Cardiac muscle cell (in vitro differentiated cells and primary cell): Measurements from ENCODE around the gene CERKL. TPM values are rescaled to one million over a fixed set of nuclear protein-coding genes. Genes with fewer than 3 reads are reported as not detected.
"Not testable (repeated sequence)": the region's sequence is repeated elsewhere in the genome, so short reads cannot be mapped to it uniquely, and the experiment has no call there.

Experiments
- DNase-seq, 2 donors: peaks; one replicate each; pipeline versions ENCODE4 v3.0.0 to v3.0.0-alpha.2; 2010 to 2017; ENCODE audit warnings: low read depth in 1 of 2, low spot score in 1 of 2
- H3K27ac ChIP-seq: fragments of 200-600 bp; sonication (generic); 2 replicates; pipeline ENCODE4 v1.5.1; 2016
- H3K27me3 ChIP-seq: fragments of 200-600 bp; sonication (generic); 2 replicates; pipeline ENCODE4 v1.6.0; 2016; ENCODE audit warnings: control low read depth
- H3K36me3 ChIP-seq: fragments of 200-600 bp; sonication (generic); 2 replicates; pipeline ENCODE4 v1.5.1; 2016; ENCODE audit warnings: control low read depth
- H3K4me1 ChIP-seq: fragments of 200-600 bp; sonication (generic); 2 replicates; pipeline ENCODE4 v1.8.1; 2017; ENCODE audit warnings: low read depth, mild to moderate bottlenecking, mixed run types
- H3K4me3 ChIP-seq: fragments of 200-600 bp; sonication (generic); 2 replicates; pipeline ENCODE4 v1.5.1; 2016; ENCODE audit warnings: mild to moderate bottlenecking
- H3K9me3 ChIP-seq: fragments of 200-600 bp; sonication (generic); 2 replicates; pipeline ENCODE4 v1.5.1; 2017; ENCODE audit warnings: low read depth, mild to moderate bottlenecking, control low read depth
- polyA plus RNA-seq: library from polyadenylated mRNA; unstranded; fragments of >200 nt; fragmentation: Nextera tagmentation; extraction: Ambion mirVana; gene quantifications from 2 replicates; pipeline ENCODE4 v1.2.1, GENCODE V29; 2016
- total RNA-seq: library from RNA; depleted of rRNA; stranded (reverse); fragments of >200 nt; gene quantifications from 2 replicates; pipeline ENCODE4 v1.2.3, GENCODE V29; 2016
- TF ChIP-seq, protein P1 (sequence below): IDR thresholded peaks from 2 replicates; pipeline ENCODE4 v1.5.1; 2012; ENCODE audit warnings: low read depth, mild to moderate bottlenecking, low read length

The CERKL gene, protein sequence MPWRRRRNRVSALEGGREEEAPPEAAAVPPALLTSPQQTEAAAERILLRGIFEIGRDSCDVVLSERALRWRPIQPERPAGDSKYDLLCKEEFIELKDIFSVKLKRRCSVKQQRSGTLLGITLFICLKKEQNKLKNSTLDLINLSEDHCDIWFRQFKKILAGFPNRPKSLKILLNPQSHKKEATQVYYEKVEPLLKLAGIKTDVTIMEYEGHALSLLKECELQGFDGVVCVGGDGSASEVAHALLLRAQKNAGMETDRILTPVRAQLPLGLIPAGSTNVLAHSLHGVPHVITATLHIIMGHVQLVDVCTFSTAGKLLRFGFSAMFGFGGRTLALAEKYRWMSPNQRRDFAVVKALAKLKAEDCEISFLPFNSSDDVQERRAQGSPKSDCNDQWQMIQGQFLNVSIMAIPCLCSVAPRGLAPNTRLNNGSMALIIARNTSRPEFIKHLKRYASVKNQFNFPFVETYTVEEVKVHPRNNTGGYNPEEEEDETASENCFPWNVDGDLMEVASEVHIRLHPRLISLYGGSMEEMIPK
- total RNA-seq (0.11 and 0.15 TPM in 2 replicates), polyA plus RNA-seq (0.06 and 0.30 TPM in 2 replicates)

DNA sequence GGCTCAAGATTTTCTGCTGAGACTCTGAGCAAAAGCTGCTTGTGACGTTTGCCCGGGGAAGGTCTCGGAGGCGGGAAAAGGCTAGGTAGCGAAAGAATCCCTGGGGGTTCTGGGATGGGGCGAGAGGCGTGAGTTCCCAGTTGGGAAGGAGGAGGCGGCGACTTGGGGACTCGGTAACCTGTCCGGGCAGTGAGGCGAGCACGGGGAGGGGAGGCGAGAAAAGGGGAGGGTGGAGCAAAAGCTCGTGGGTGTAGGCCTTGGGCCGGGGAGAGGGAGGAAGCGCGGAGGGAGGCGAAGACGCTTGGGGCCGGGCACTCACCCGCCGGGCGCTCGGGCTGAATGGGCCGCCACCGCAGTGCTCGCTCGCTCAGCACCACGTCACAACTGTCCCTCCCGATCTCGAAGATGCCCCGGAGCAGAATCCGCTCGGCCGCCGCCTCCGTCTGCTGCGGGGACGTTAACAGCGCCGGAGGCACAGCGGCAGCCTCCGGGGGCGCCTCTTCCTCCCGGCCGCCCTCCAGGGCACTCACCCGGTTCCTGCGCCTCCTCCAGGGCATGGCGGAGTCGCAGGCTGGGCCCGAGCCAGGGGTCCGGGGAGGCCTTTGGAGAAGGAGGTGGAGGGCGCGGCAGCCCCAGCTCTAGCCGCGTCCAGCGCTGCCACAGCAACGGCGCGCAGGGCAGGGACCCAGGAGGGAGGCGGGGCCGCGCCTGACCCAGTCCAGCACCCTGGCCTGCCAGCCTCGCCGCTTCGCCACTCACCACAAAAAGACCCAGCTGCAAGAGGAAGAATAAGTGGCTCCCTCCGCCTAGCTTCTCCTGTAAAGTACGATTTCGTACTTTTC, at the start of gene CERKL:
Gene CERKL (minus strand): TSS at position 656 of the 842 bp plus-strand sequence. CDS start 99 bp downstream, at position 557.
- H3K27me3 ChIP-seq = peaks cover 89% of the 10 kb centered on the region

DNA sequence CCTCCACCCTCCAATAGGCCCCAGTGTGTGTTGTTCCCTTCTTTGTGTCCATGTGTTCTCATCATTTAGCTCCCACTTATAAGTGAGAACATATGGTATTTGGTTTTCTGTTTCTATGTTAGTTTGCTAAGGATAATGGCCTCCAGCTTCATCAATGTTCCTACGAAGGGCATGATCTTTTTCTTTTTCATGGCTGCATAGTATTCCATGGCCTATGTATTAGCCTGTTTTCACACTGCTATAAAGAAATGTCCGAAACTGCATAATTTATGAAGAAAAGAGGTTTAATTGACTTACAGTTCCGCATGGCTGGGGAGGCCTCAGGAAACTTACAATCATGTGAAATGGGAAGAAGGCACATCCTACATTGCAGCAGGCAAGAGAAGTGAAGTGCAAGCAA, 45.6 kb upstream of the CERKL start:
- H3K27me3 ChIP-seq, H3K36me3 ChIP-seq, H3K9me3 ChIP-seq, DNase-seq, H3K27ac ChIP-seq, H3K4me3 ChIP-seq: not testable (repeated sequence)
- peaks cover 13% of the 10 kb centered on the region for H3K4me1 ChIP-seq

More for the DNA sequence above, at the start of gene CERKL:
- Histone ChIP-seq H3K36me3 (no peaks in the 10 kb centered on the region), H3K4me1 (no peaks in the 10 kb centered on the region), H3K27ac (no peak within 1 kb of the TSS), H3K4me3 (peak within 1 kb of the TSS; percentile 39), H3K9me3 (no peaks in the 10 kb centered on the region)
- peak; percentile 26 to 60 for DNase-seq
- TF ChIP-seq, protein P1, sequence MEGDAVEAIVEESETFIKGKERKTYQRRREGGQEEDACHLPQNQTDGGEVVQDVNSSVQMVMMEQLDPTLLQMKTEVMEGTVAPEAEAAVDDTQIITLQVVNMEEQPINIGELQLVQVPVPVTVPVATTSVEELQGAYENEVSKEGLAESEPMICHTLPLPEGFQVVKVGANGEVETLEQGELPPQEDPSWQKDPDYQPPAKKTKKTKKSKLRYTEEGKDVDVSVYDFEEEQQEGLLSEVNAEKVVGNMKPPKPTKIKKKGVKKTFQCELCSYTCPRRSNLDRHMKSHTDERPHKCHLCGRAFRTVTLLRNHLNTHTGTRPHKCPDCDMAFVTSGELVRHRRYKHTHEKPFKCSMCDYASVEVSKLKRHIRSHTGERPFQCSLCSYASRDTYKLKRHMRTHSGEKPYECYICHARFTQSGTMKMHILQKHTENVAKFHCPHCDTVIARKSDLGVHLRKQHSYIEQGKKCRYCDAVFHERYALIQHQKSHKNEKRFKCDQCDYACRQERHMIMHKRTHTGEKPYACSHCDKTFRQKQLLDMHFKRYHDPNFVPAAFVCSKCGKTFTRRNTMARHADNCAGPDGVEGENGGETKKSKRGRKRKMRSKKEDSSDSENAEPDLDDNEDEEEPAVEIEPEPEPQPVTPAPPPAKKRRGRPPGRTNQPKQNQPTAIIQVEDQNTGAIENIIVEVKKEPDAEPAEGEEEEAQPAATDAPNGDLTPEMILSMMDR = peak; percentile 11

DNA sequence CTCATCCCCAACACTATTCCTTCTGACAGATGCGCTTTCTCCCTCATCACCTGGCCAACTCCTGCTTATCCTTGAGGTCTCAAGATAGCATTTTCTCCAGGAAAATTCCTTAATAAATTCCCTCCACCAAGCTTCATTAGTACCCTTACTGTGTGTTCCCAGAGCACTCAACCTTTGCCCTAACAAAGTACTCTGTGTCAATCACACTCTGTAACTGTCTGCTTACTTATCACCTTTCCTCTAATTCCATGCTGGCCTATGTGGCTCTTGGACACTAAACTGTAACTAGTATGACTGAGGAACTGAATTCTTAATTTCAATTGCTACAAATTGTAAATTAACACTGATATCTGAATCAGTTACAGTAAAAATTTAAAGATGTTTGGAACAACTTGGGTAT, 41.3 kb upstream of the CERKL start:
- peaks cover 21% of the 10 kb centered on the region for H3K27me3 ChIP-seq
- no peak overlapping the region for H3K4me3 ChIP-seq
- H3K36me3 ChIP-seq = no peaks in the 10 kb centered on the region
- peak in 1 of 2 donors; percentile 38 for DNase-seq
- no peaks in the 10 kb centered on the region for H3K9me3 ChIP-seq
- TF ChIP-seq, protein P1 = no peak
- no peak overlapping the region for H3K27ac ChIP-seq
- peaks cover 17% of the 10 kb centered on the region for H3K4me1 ChIP-seq

DNA sequence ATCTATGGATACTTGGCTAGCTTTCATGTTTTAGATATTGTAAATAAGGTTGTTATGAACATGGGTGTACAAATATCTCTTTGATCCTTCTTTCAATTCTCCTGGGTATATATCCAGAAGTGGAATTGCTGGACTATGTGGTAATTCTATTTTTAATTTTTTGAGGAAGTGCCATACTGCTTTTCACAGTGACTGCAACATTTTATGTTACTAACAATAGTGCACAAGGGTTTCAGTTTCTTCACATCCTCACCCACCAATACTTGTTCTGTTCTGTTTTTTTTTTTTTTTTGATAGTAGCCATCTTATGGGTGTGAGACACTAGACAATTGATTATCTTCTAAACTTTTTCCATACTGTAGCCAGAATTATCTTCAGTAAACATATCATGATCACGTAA, 40.7 kb upstream of the CERKL start:
- DNase-seq = no peak
- H3K9me3 ChIP-seq = no peaks in the 10 kb centered on the region
- peaks cover 17% of the 10 kb centered on the region for H3K4me1 ChIP-seq
- no peak overlapping the region for H3K4me3 ChIP-seq
- H3K36me3 ChIP-seq = no peaks in the 10 kb centered on the region
- TF ChIP-seq, protein P1 = no peak
- H3K27ac ChIP-seq = no peak overlapping the region
- H3K27me3 ChIP-seq = peaks cover 27% of the 10 kb centered on the region

DNA sequence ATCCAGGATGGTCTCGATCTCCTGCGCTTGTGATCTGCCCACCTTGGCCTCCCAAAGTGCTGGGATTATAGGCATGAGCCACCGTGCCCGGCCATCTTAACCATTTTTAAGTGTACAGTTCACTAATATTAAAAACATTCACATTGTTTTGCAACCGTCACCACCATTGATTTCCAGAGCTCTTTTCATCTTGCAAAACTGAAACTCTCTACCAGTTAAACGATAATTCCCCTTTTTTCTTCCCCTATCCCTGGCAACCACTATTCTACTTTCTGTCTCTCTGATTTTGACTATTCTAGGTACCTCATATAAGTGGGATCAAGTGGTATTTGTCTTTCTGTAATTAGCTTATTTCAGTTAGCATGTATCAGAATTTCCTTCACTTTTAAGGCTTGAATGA, 40.2 kb upstream of the CERKL start:
- no peaks in the 10 kb centered on the region for H3K36me3 ChIP-seq
- no peaks in the 10 kb centered on the region for H3K9me3 ChIP-seq
- H3K4me1 ChIP-seq = peaks cover 17% of the 10 kb centered on the region
- no peak overlapping the region for H3K4me3 ChIP-seq
- TF ChIP-seq, protein P1 = no peak
- DNase-seq = no peak
- peaks cover 31% of the 10 kb centered on the region for H3K27me3 ChIP-seq
- no peak overlapping the region for H3K27ac ChIP-seq
